ENCODE results near the gene DTX4.

- TF ChIP-seq POLR2A (IDR thresholded peaks at IDR 0.05) (no peak), CTCF (IDR thresholded peaks at IDR 0.05) (peak in 5 of 6 experiments; percentile 9 to 45 (median 32))
Observed at GRCh38 chr11:59182457-59183151, 10.7 kb downstream of the DTX4 start.

Data from thyroid gland (tissue), 4 donors.